ES-I3 (cell line): ENCODE measurements around the gene SRSF2.
"Not testable (repeated sequence)": the region's sequence is repeated elsewhere in the genome, so short reads cannot be mapped to it uniquely, and the experiment has no call there.

ENCODE experiments used
- H3K36me3 ChIP-seq: 2 replicates; pipeline ENCODE4 v1.6.1; 2013; ENCODE audit warnings: mild to moderate bottlenecking, low read length, control low read depth, moderate library complexity; ENCODE audit not compliant: insufficient read depth
- H3K4me1 ChIP-seq: 2 replicates; pipeline ENCODE4 v1.6.1; 2013; ENCODE audit warnings: mild to moderate bottlenecking, control low read depth, low read length; ENCODE audit not compliant: insufficient read depth
- H3K9ac ChIP-seq: 2 replicates; pipeline ENCODE4 v1.6.1; 2013; ENCODE audit warnings: low read depth, mild to moderate bottlenecking, low read length, moderate library complexity
- H3K9me3 ChIP-seq: 2 replicates; pipeline ENCODE4 v1.6.1; 2013; ENCODE audit warnings: mild to moderate bottlenecking, low read length, moderate library complexity; ENCODE audit not compliant: control insufficient read depth, insufficient read depth

SRSF2 gene

DNA sequence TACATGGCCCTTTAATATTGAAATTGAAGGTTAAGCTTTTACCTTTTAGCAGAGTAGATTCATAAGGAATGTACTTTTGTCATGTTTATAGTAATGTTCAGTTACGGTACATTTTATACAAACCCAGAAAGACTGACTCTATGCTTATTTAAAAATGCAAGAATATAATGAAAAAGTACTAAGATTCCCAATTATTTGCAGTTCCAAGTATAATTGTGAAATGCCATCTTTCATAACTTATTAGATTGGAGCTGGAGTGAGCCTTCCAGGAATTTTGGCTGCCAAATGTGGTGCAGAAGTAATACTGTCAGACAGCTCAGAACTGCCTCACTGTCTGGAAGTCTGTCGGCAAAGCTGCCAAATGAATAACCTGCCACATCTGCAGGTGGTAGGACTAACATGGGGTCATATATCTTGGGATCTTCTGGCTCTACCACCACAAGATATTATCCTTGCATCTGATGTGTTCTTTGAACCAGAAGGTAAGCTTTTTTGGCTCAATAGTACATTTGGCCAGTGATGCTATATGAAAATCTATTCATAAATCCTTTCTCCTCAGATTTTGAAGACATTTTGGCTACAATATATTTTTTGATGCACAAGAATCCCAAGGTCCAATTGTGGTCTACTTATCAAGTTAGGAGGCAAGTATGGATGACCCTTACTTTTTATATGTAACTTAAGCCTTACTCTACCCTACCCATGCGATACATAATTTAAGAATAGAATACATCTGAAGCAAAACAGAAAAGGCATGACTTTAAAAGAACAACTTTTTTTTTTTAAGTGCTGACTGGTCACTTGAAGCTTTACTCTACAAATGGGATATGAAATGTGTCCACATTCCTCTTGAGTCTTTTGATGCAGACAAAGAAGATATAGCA, 4.2 kb downstream of the SRSF2 start:
- peaks cover 38% of the 10 kb centered on the region for H3K36me3 ChIP-seq
- peaks cover 12% of the 10 kb centered on the region for H3K4me1 ChIP-seq
- no peak overlapping the region for H3K9ac ChIP-seq
- no peaks in the 10 kb centered on the region for H3K9me3 ChIP-seq

DNA sequence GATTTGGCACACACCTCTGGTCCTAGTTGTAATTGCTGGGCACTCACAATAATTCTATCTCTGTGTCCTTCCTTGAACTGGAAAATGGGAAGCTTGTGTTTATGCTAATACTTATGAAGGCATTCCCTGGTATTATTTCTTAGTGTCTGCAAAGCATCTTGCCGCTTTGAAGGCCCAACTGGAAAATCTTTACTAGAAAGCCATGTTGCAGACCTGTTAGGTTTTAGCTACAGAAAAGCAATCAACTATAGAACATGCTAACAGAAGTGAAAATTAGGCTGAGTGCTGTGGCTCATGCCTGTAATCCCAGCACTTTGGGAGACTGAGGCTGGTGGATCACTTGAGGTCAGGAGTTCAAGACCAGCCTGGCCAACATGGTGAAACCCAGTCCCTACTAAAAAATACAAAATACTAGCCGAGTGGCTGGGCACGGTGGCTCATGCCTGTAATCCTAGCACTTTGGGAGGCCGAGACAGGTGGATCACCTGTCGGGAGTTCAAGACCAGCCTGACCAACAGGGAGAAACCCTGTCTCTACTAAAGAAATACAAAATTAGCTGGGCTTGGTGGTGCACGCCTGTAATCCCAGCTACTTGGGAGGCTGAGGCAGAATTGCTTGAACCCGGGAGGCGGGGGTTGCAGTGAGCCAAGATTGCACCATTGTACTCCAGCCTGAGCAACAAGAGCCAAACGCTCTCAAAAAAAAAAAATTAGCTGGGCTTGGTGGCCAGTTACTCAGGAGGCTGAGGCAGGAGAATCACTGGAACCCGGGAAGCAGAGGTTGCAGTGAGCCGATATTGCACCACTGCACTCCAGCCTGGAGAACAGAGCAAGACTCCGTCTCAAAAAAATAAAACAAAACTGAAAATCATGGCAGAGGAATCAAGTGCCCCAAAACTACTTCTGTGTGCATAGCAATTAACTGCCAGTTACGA, 5.1 kb downstream of the SRSF2 start:
- H3K9me3 ChIP-seq, H3K9ac ChIP-seq: not testable (repeated sequence)
- H3K4me1 ChIP-seq: peaks cover 18% of the 10 kb centered on the region

DNA sequence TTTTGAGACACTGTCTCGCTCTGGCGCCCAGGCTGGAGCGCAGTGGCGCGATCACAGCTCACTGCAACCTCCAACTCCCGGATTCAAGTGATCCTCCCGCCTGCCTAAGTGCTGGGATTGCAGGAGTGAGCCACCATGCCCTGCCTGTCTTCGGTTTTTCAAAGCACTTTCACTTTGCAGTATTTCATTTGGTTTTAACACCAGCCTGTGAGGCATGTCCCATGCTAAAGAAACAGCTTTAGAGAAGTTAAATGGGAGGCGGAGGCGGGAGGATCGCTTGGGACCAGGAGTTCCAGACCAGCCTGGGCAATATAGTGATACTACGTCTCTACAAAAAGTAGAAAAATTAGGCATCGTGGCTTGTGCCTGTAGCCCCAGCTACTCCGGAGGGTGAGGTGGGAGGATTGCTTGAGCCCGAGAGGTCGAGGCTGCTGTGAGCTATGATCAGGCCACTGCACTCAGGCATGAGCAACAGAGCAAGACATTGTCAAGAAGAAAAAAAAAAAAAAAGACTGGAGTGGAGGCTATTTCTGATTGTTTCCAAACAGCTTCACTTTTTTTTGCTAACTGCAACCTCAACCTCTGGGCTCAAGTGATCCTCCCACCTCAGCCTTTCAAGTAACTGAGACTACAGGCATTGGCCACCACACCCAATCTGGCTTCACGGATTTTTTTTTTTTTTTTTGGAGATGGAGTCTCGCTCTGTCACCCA, 9.2 kb downstream of the SRSF2 start:
- peaks cover 6% of the 10 kb centered on the region; the same call in 1 of the 2 replicates for H3K4me1 ChIP-seq
- peak overlapping the region; percentile 94; the same call in 1 of the 2 replicates for H3K9ac ChIP-seq
- H3K9me3 ChIP-seq: no peaks in the 10 kb centered on the region
- peaks cover 6% of the 10 kb centered on the region for H3K36me3 ChIP-seq

More for the DNA sequence above, 5.1 kb downstream of the SRSF2 start:
- H3K36me3 ChIP-seq: peaks cover 38% of the 10 kb centered on the region

DNA sequence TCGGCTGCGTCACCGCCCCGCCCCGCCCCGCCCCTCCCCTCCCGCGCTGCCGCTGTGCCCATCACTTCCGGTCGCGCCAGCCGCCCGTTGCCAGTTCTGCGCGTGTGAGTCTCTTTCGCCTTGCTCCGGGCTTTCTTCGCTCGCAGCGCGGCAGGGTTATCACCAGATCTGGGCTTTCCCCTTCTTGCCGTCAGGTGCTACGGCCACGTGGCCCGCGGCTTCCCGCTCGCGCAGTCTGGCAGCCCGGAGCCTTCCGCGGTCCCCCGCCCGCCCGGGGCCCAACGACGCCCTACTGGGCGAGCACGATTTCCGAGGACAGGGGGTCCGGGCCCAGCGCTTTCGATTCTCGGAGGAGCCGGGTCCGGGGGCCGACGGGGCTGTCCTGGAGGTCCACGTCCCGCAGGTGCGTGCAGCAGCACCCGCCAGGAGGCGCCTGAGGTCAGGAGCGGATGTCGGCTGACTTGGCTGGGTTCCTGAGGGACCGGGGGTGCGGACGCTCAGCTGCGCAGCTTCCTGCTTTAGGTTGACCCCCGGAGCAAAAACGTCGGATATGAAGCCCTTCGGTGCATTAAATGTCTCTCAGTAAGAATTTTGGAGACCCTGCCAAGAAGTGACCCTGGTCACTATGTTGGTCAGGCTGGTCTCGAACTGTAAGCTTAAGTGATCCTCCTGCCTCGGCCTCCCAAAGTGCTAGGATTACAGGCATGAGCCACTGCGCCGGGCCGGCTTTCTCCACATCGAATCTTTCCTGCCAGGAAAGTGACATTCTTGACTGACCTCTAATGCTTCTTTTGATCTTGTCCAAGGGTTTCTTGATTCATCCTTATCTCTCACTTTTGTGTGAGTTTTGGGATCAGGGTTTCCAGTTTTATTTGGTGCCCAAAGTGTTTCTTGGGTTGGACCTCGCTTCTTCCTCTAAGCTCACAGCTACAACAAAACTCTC, 10.1 kb downstream of the SRSF2 start, which contains the start of gene METTL23:
TSS of gene METTL23 (plus strand) at position 64 of the 943 bp plus-strand sequence. CDS start 2,872 bp downstream, outside the sequence.
- Histone ChIP-seq H3K9me3 (no peaks in the 10 kb centered on the region), H3K9ac (peak within 1 kb of the TSS; percentile 94), H3K36me3 (peaks cover 5% of the 10 kb centered on the region), H3K4me1 (peaks cover 6% of the 10 kb centered on the region; the same call in 1 of the 2 replicates)

DNA sequence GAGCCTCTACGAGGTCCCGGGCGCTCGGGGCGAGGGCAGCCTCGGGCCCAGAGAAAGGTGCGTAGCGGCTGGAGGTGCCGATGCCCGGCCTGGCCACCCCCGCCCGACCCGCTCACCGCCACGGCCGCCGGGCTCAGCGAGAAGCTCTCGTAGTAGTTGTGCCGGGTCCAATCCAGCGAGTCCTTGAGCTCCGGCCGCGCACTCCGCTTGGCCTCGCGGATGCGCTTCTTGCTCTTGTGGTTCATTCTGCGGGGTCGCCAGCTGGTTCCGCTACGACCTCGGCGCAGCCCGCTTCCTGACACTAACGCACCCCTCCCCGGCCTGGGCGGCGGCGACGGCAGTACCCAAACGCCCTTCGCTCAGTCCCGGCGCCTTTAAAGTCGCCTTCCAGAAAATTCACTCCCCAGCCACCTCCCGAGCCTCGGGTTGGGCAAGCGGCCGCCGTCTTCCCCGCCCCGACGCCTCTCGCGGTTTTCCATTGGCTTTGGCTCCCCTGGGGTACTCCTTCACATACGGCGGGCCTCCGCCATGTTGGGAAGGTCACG, 10.8 kb downstream of the SRSF2 start, which contains the start of gene JMJD6:
TSS of gene JMJD6 (minus strand) at position 376 of the 545 bp plus-strand sequence. CDS start at position 245, 131 bp downstream.
- Histone ChIP-seq H3K9me3 (no peaks in the 10 kb centered on the region), H3K4me1 (peaks cover 6% of the 10 kb centered on the region; the same call in 1 of the 2 replicates), H3K9ac (peak within 1 kb of the TSS; percentile 94), H3K36me3 (peaks cover 11% of the 10 kb centered on the region)

DNA sequence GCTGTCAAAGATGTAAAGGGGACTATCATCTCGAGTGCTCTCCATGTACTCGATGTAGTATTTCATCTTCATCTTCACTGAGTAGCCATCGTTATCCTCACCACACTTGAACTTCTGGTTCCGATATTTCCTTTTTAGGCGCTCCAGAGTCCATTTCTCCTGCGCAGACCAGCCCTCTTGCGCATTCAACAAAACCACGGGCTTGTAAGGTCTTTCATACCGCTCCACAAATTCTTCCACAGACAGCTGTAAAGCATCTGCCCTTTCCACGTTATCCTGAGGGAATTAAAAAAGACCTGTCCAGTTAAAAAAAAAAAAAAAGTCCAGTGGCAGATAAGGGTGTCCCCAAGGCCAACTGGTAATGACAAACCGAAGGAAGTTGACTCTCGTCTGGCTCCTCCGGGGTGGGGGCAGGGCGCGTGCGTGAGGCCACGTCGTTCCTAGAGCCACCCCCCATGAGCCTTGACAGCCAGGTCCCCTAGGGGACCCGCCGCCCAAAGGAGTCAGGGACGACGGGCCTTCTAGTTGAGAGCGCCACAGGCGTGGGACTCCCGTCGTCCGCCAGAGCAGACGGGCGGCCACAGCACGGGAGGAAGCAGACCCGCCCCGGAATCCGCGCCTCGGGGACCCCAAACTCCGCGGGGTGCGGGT, 11.4 kb downstream of the SRSF2 start:
- H3K9me3 ChIP-seq: no peaks in the 10 kb centered on the region
- peaks cover 6% of the 10 kb centered on the region; the same call in 1 of the 2 replicates for H3K4me1 ChIP-seq
- H3K9ac ChIP-seq: peak overlapping the region; percentile 86
- peaks cover 9% of the 10 kb centered on the region; the same call in 1 of the 2 replicates for H3K36me3 ChIP-seq

DNA sequence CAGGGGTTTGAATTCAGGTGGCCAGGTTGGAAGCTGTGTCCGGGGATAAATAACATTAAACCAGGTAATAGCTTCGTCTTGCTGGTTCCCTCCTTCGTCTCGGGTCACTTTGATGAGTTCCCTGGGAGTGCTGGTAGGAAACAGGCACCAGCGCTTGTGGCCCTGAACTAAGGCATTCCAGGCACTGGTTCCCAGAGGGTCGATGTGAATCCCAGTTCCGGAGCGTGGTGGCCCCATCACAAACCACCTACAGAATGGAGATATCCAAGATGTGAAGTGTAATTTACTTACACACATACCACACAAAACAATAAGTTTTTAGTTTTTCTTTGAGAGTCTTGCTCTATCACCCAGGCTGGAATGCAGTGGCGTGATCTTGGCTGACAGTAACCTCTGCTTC, 13.3 kb downstream of the SRSF2 start:
- peaks cover 18% of the 10 kb centered on the region; the same call in 1 of the 2 replicates for H3K36me3 ChIP-seq
- no peaks in the 10 kb centered on the region for H3K9me3 ChIP-seq
- peaks cover 6% of the 10 kb centered on the region; the same call in 1 of the 2 replicates for H3K4me1 ChIP-seq
- H3K9ac ChIP-seq: no peak overlapping the region

DNA sequence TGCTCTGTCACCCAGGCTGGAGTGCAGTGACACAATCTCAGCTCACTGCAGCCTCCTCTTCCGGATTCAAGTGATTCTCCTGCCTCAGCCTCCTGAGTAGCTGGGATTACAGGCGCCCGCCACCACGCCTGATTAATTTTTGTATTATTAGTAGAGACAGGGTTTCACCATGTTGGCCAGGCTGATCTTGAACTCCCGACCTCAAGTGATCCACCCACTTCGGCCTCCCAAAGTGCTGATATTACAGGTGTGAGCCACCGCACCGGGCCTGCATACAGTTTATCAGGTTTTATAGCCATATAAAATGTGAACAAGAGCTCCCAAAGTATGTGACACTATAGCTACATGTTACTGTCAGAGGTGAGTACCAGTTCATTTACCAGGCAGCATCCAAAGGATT, 14.2 kb downstream of the SRSF2 start:
- H3K36me3 ChIP-seq: peaks cover 24% of the 10 kb centered on the region; the same call in 1 of the 2 replicates

DNA sequence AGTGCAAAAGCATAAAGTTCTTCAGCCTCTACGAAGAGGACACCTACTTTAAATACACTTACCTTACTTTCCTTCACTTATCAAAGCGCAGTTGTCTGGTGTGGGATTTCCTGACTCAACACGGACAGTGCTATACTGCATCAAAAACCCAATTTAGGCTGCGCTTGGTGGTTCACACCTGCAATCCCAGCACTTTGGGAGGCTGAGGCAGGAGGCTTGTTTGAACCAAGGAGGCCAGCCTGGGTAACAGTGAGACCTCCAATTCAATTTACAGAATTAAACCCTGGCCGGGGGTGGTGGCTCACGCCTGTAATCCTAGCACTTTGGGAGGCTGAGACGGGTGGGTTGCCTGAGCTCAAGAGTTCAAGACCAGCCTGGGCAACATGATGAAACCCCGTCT, 14.9 kb downstream of the SRSF2 start:
- peaks cover 28% of the 10 kb centered on the region for H3K36me3 ChIP-seq
- H3K9me3 ChIP-seq: no peaks in the 10 kb centered on the region
- H3K9ac ChIP-seq: no peak overlapping the region
- no peaks in the 10 kb centered on the region; the same call in 1 of the 2 replicates for H3K4me1 ChIP-seq

More for the DNA sequence above, 14.2 kb downstream of the SRSF2 start:
- H3K9ac ChIP-seq, H3K4me1 ChIP-seq, H3K9me3 ChIP-seq: not testable (repeated sequence)

DNA sequence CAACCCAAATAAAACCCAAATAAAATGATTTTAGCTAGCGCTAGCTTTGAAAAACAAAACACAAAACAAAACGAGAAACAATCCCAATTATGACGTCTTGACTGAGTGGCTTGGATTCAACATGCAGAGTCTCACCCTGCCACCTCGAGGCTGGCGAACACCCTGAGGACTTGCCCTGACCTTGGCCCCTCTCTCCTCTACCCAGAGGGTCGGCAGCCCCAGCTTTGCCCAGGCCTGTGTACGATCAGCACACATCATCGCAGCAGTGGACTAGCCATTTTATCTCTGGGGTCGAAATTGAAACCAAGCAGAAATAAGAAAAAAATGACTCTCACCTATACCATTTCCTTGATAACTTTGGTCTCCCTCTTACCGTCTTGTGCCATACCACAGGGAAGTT, 15.7 kb downstream of the SRSF2 start:
- Histone ChIP-seq H3K36me3 (peaks cover 34% of the 10 kb centered on the region), H3K4me1 (no peaks in the 10 kb centered on the region; the same call in 1 of the 2 replicates)

DNA sequence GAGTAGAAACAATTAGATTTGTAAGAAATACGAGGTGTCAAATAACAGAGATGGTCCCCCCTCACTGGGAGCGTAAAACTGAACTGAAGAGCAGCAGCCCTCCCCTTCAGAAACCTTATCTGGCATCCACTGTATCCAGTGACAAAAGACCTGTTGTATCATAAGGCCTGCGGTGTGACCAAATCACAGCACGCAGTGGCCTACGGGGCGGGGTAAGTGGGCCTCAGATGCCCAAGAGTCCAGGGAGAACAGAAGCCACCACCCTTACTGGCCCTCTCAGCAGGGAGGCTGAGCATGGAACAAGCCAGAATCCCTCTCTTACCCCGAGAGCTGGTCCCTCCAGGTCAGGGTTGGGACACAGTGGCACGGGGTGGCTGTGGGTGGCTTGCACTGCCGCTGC, 16.2 kb downstream of the SRSF2 start:
- no peaks in the 10 kb centered on the region; the same call in 1 of the 2 replicates for H3K4me1 ChIP-seq
- H3K36me3 ChIP-seq: peaks cover 36% of the 10 kb centered on the region
- no peak overlapping the region for H3K9ac ChIP-seq
- H3K9me3 ChIP-seq: no peaks in the 10 kb centered on the region

More for the DNA sequence above, 15.7 kb downstream of the SRSF2 start:
- H3K9me3 ChIP-seq: no peaks in the 10 kb centered on the region
- no peak overlapping the region for H3K9ac ChIP-seq

DNA sequence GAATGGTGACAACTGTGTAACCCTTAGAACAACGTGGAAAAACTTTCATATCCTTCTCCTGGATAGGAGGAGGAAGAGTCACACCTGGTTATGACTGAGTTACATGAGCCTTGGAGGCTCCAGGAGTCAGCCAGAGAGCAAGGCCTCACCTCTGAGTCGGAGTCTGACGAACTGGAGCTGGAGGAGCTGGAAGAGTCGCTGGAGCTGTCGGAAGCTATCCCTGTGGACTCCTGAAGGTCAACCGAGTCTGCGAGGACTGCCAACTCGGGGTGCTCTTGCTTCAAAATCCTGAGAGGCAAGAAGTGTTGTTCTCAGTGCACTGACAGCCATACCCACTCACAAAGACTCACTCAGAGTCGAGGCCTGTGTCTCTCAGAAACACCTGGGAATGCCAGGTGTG, 16.9 kb downstream of the SRSF2 start:
- Histone ChIP-seq H3K4me1 (no peaks in the 10 kb centered on the region; the same call in 1 of the 2 replicates), H3K36me3 (peaks cover 36% of the 10 kb centered on the region)

More for the DNA sequence above, 16.9 kb downstream of the SRSF2 start:
- Histone ChIP-seq H3K9me3 (no peaks in the 10 kb centered on the region), H3K9ac (no peak overlapping the region)
